ENCODE results near the gene HADHB. TPM values are rescaled to one million over a fixed set of nuclear protein-coding genes. Genes with fewer than 3 reads are reported as not detected.

Gene HADHB
- total and polyA plus RNA-seq, 2 of the 13 experiments (the other 11 are each of a cell fraction or from before 2014, with no cell fraction given), result 112 to 238 TPM

DNA sequence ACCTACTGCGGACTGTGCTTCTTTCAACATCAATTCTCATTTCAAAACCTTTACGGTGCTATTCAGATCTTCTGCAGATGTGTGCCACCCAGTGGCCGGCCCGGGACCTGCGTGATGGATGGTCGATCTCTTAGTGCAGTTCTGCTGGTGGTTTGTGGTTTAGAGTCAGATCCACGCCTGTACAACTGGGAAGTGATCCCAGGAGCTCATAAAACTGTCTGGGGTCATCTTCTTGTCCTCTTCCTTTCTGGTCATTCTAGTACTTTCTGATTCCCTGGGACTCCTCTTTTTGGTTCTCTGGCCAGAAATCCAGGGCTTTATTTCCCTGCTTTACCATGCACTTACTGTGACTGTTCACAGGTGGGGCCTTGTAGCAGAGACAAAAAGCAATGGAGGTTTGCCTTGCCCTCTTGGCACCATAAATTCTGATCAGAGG, 85.4 kb downstream of the HADHB start (continued):
- TF ChIP-seq, protein P1, sequence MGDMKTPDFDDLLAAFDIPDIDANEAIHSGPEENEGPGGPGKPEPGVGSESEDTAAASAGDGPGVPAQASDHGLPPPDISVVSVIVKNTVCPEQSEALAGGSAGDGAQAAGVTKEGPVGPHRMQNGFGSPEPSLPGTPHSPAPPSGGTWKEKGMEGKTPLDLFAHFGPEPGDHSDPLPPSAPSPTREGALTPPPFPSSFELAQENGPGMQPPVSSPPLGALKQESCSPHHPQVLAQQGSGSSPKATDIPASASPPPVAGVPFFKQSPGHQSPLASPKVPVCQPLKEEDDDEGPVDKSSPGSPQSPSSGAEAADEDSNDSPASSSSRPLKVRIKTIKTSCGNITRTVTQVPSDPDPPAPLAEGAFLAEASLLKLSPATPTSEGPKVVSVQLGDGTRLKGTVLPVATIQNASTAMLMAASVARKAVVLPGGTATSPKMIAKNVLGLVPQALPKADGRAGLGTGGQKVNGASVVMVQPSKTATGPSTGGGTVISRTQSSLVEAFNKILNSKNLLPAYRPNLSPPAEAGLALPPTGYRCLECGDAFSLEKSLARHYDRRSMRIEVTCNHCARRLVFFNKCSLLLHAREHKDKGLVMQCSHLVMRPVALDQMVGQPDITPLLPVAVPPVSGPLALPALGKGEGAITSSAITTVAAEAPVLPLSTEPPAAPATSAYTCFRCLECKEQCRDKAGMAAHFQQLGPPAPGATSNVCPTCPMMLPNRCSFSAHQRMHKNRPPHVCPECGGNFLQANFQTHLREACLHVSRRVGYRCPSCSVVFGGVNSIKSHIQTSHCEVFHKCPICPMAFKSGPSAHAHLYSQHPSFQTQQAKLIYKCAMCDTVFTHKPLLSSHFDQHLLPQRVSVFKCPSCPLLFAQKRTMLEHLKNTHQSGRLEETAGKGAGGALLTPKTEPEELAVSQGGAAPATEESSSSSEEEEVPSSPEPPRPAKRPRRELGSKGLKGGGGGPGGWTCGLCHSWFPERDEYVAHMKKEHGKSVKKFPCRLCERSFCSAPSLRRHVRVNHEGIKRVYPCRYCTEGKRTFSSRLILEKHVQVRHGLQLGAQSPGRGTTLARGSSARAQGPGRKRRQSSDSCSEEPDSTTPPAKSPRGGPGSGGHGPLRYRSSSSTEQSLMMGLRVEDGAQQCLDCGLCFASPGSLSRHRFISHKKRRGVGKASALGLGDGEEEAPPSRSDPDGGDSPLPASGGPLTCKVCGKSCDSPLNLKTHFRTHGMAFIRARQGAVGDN (CRISPR knock-in tag; IDR thresholded peaks at IDR 0.05), result no peak
- TF ChIP-seq PHF8 (CRISPR knock-in tag; IDR thresholded peaks at IDR 0.05), result no peak
- peak in 1 of 2 experiments; percentile 62; a peak in 1 of 4 replicates for TF ChIP-seq KLF16 (CRISPR knock-in tag; IDR thresholded peaks at IDR 0.05)
- TF ChIP-seq ZNF230 (CRISPR knock-in tag; IDR thresholded peaks at IDR 0.05), result no peak
- 0 out of 2 replicates have a peak, but pooled peaks have one; percentile 55 for TF ChIP-seq ZNF556 (CRISPR knock-in tag; IDR thresholded peaks at IDR 0.05; ENCODE audit: borderline replicate concordance)
- no peak for TF ChIP-seq FOXJ3 (CRISPR knock-in tag; IDR thresholded peaks at IDR 0.05; ENCODE audit: borderline replicate concordance)
- TF ChIP-seq CAMTA2 (CRISPR knock-in tag; IDR thresholded peaks at IDR 0.05; ENCODE audit: borderline replicate concordance), result no peak
- TF ChIP-seq, protein P2, sequence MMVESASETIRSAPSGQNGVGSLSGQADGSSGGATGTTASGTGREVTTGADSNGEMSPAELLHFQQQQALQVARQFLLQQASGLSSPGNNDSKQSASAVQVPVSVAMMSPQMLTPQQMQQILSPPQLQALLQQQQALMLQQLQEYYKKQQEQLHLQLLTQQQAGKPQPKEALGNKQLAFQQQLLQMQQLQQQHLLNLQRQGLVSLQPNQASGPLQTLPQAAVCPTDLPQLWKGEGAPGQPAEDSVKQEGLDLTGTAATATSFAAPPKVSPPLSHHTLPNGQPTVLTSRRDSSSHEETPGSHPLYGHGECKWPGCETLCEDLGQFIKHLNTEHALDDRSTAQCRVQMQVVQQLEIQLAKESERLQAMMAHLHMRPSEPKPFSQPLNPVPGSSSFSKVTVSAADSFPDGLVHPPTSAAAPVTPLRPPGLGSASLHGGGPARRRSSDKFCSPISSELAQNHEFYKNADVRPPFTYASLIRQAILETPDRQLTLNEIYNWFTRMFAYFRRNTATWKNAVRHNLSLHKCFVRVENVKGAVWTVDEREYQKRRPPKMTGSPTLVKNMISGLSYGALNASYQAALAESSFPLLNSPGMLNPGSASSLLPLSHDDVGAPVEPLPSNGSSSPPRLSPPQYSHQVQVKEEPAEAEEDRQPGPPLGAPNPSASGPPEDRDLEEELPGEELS (CRISPR knock-in tag; IDR thresholded peaks at IDR 0.05), result no peak
- no peak for TF ChIP-seq ZNF713 (CRISPR knock-in tag; IDR thresholded peaks at IDR 0.05)
- TF ChIP-seq JUN (CRISPR knock-in tag; IDR thresholded peaks at IDR 0.05), result no peak
- TF ChIP-seq NCOA1 (CRISPR knock-in tag; IDR thresholded peaks at IDR 0.05), result no peak
- TF ChIP-seq RORA (CRISPR knock-in tag; IDR thresholded peaks at IDR 0.05), result no peak
- TF ChIP-seq MIXL1 (CRISPR knock-in tag; IDR thresholded peaks at IDR 0.05), result 0 out of 2 replicates have a peak, but pooled peaks have one; percentile 23
- no peak for TF ChIP-seq ZNF605 (CRISPR knock-in tag; IDR thresholded peaks at IDR 0.05)
- no peak for TF ChIP-seq SIX1 (CRISPR knock-in tag; IDR thresholded peaks at IDR 0.05; ENCODE audit: borderline replicate concordance)
- TF ChIP-seq ZNF710 (CRISPR knock-in tag; IDR thresholded peaks at IDR 0.05; ENCODE audit: borderline replicate concordance), result no peak
- TF ChIP-seq MED8 (CRISPR knock-in tag; IDR thresholded peaks at IDR 0.05; ENCODE audit: insufficient replicate concordance), result no peak
- TF ChIP-seq, protein P3, sequence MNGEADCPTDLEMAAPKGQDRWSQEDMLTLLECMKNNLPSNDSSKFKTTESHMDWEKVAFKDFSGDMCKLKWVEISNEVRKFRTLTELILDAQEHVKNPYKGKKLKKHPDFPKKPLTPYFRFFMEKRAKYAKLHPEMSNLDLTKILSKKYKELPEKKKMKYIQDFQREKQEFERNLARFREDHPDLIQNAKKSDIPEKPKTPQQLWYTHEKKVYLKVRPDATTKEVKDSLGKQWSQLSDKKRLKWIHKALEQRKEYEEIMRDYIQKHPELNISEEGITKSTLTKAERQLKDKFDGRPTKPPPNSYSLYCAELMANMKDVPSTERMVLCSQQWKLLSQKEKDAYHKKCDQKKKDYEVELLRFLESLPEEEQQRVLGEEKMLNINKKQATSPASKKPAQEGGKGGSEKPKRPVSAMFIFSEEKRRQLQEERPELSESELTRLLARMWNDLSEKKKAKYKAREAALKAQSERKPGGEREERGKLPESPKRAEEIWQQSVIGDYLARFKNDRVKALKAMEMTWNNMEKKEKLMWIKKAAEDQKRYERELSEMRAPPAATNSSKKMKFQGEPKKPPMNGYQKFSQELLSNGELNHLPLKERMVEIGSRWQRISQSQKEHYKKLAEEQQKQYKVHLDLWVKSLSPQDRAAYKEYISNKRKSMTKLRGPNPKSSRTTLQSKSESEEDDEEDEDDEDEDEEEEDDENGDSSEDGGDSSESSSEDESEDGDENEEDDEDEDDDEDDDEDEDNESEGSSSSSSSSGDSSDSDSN (CRISPR knock-in tag; IDR thresholded peaks at IDR 0.05), result no peak
- TF ChIP-seq MEIS1 (CRISPR knock-in tag; IDR thresholded peaks at IDR 0.05; ENCODE audit: borderline replicate concordance), result no peak
